Trophoblast cell (in vitro differentiated cells and primary cell): ENCODE measurements around the gene SERINC3.
"Not testable (repeated sequence)": the region's sequence is repeated elsewhere in the genome, so short reads cannot be mapped to it uniquely, and the experiment has no call there.

Source experiments
- DNase-seq, 2 donors: peaks; one replicate each; pipeline ENCODE4 v3.0.0-alpha.2; 2016
- H2AFZ ChIP-seq: 2 replicates; pipeline ENCODE4 v1.6.1; 2013; ENCODE audit warnings: low read length, moderate library complexity, mild to moderate bottlenecking; ENCODE audit not compliant: insufficient read depth, poor library complexity
- H2AK5ac ChIP-seq: 2 replicates; pipeline ENCODE4 v1.6.1; 2013; ENCODE audit warnings: mild to moderate bottlenecking, low read length
- H2BK120ac ChIP-seq: 2 replicates; pipeline ENCODE4 v1.6.1; 2013; ENCODE audit warnings: low read length, mild to moderate bottlenecking, moderate library complexity; ENCODE audit not compliant: insufficient read depth, poor library complexity
- H2BK12ac ChIP-seq: 2 replicates; pipeline ENCODE4 v1.6.1; 2013; ENCODE audit warnings: mild to moderate bottlenecking, low read length, moderate library complexity
- H2BK5ac ChIP-seq: 2 replicates; pipeline ENCODE4 v1.6.1; 2013; ENCODE audit warnings: low read length, low read depth, moderate library complexity, mild to moderate bottlenecking; ENCODE audit not compliant: poor library complexity
- H3K14ac ChIP-seq: 2 replicates; pipeline ENCODE4 v1.6.1; 2013; ENCODE audit warnings: mild to moderate bottlenecking, low read length
- H3K18ac ChIP-seq: 2 replicates; pipeline ENCODE4 v1.6.1; 2013; ENCODE audit warnings: mild to moderate bottlenecking, low read length
- H3K23ac ChIP-seq: 2 replicates; pipeline ENCODE4 v1.6.1; 2013; ENCODE audit warnings: low read length
- H3K27ac ChIP-seq: 2 replicates; pipeline ENCODE4 v1.5.1; 2013; ENCODE audit warnings: low read depth, mild to moderate bottlenecking, inconsistent platforms, low read length, moderate library complexity
- H3K27me3 ChIP-seq: 2 replicates; pipeline ENCODE4 v1.6.1; 2013; ENCODE audit warnings: inconsistent platforms, mild to moderate bottlenecking, low read length, moderate library complexity; ENCODE audit not compliant: insufficient read depth
- H3K36me3 ChIP-seq, 2 experiments: 1 replicate in 1 of 2; 2 replicates in 1 of 2; pipeline ENCODE4 v1.6.1; 2013; ENCODE audit warnings: low read length in 2 of 2, mild to moderate bottlenecking in 2 of 2, moderate library complexity in 1 of 2; ENCODE audit not compliant: insufficient read depth in 2 of 2, control insufficient read depth in 1 of 2
- H3K4ac ChIP-seq: 2 replicates; pipeline ENCODE4 v1.6.1; 2013; ENCODE audit warnings: low read depth, mild to moderate bottlenecking, low read length, moderate library complexity
- H3K4me1 ChIP-seq, 2 experiments: 1 replicate in 1 of 2; 2 replicates in 1 of 2; pipeline ENCODE4 v1.6.1; 2013; ENCODE audit warnings: low read length in 2 of 2, mild to moderate bottlenecking in 2 of 2, moderate library complexity in 1 of 2; ENCODE audit not compliant: insufficient read depth in 2 of 2, control insufficient read depth in 1 of 2
- H3K4me2 ChIP-seq: 2 replicates; pipeline ENCODE4 v1.6.1; 2013; ENCODE audit warnings: inconsistent platforms, mild to moderate bottlenecking, low read length, moderate library complexity
- H3K4me3 ChIP-seq: 2 replicates; pipeline ENCODE4 v1.5.1; 2013; ENCODE audit warnings: mild to moderate bottlenecking, low read depth, low read length, inconsistent platforms
- H3K79me1 ChIP-seq: one replicate; pipeline ENCODE4 v1.6.1; 2013; ENCODE audit warnings: low read length
- H3K79me2 ChIP-seq: 2 replicates; pipeline ENCODE4 v1.6.1; 2013; ENCODE audit warnings: low read length, mild to moderate bottlenecking; ENCODE audit not compliant: control insufficient read depth, insufficient read depth, poor library complexity
- H3K9ac ChIP-seq: 2 replicates; pipeline ENCODE4 v1.6.1; 2013; ENCODE audit warnings: mild to moderate bottlenecking, low read length
- H3K9me3 ChIP-seq: 2 replicates; pipeline ENCODE4 v1.6.1; 2013; ENCODE audit warnings: low read depth, mild to moderate bottlenecking, control low read depth, inconsistent platforms, low read length; ENCODE audit not compliant: insufficient read depth
- H4K12ac ChIP-seq: 2 replicates; pipeline ENCODE4 v1.6.1; 2013; ENCODE audit warnings: low read depth, mild to moderate bottlenecking, low read length, moderate library complexity
- H4K8ac ChIP-seq: 2 replicates; pipeline ENCODE4 v1.6.1; 2013; ENCODE audit warnings: low read depth, mild to moderate bottlenecking, low read length, moderate library complexity
- H4K91ac ChIP-seq: one replicate; pipeline ENCODE4 v1.6.1; 2013; ENCODE audit warnings: low read depth, mild to moderate bottlenecking, low read length, moderate library complexity
- WGBS: extraction: QIAGEN DNeasy Blood & Tissue Kit; methylation state at CpG from one replicate; pipeline ENCODE4 v1.1.7; 2013; ENCODE audit warnings: missing lambda C conversion rate; ENCODE audit not compliant: insufficient read length, insufficient coverage; ENCODE audit errors: extremely low coverage; 5-methylcytosine and 5-hydroxymethylcytosine counted together

SERINC3 gene

GRCh38 chr20:44566018-44566417 is 44.1 kb upstream of the SERINC3 start:
- Histone ChIP-seq H3K27me3 (no peaks in the 10 kb centered on the region), H4K91ac (no peak overlapping the region), H3K4ac (no peak overlapping the region), H2BK120ac (no peak overlapping the region), H3K27ac (no peak overlapping the region), H3K18ac (no peak overlapping the region), H4K8ac (no peak overlapping the region), H3K4me3 (no peak overlapping the region), H3K14ac (no peak overlapping the region), H3K4me2 (no peak overlapping the region), H3K79me2 (no peaks in the 10 kb centered on the region), H3K9ac (no peak overlapping the region), H3K4me1 (peaks cover 3 to 5% of the 10 kb centered on the region in 2 experiments), H2BK5ac (no peak overlapping the region), H2BK12ac (no peak overlapping the region), H3K9me3 (no peaks in the 10 kb centered on the region), H2AFZ (no peak overlapping the region), H2AK5ac (no peak overlapping the region), H4K12ac (no peak overlapping the region), H3K36me3 (no peaks in the 10 kb centered on the region), H3K23ac (no peak overlapping the region), H3K79me1 (peaks cover 2% of the 10 kb centered on the region)
- peak; percentile 96 to 99 for DNase-seq
- WGBS: no CpG with 5 or more reads among the region's 3 CpGs

GRCh38 chr20:44561876-44562275 is 40.0 kb upstream of the SERINC3 start:
- Histone ChIP-seq H3K9ac (no peak overlapping the region), H3K4ac (no peak overlapping the region), H4K12ac (no peak overlapping the region), H3K4me3 (no peak overlapping the region), H3K36me3 (no peaks in the 10 kb centered on the region), H2AK5ac (no peak overlapping the region), H3K79me2 (no peaks in the 10 kb centered on the region), H4K8ac (no peak overlapping the region), H3K18ac (no peak overlapping the region), H3K27ac (no peak overlapping the region), H3K4me1 (no peaks in the 10 kb centered on the region), H2BK120ac (no peak overlapping the region), H3K79me1 (no peaks in the 10 kb centered on the region), H2BK5ac (no peak overlapping the region), H3K4me2 (no peak overlapping the region), H3K27me3 (no peaks in the 10 kb centered on the region), H4K91ac (no peak overlapping the region), H3K23ac (no peak overlapping the region), H2AFZ (no peak overlapping the region), H3K14ac (no peak overlapping the region), H3K9me3 (no peaks in the 10 kb centered on the region), H2BK12ac (no peak overlapping the region)
- DNase-seq: no peak

- not testable (repeated sequence) for H2BK5ac ChIP-seq, H3K4me3 ChIP-seq, DNase-seq, H3K14ac ChIP-seq, H4K8ac ChIP-seq, H4K12ac ChIP-seq, H2BK120ac ChIP-seq, H3K4ac ChIP-seq, H2BK12ac ChIP-seq, H3K79me1 ChIP-seq, H2AK5ac ChIP-seq, H3K27me3 ChIP-seq, H3K27ac ChIP-seq, H3K9ac ChIP-seq, H4K91ac ChIP-seq, H3K18ac ChIP-seq, H3K79me2 ChIP-seq, H2AFZ ChIP-seq, H3K4me1 ChIP-seq, H3K36me3 ChIP-seq, H3K4me2 ChIP-seq, H3K9me3 ChIP-seq, H3K23ac ChIP-seq
- WGBS: no CpG with 5 or more reads among the region's 6 CpGs
These were observed 38.9 kb upstream of the SERINC3 start for GRCh38 chr20:44560818-44561217.

GRCh38 chr20:44560229-44560628 is 38.4 kb upstream of the SERINC3 start:
- Histone ChIP-seq H3K4me3 (no peak overlapping the region), H3K4me1 (no peaks in the 10 kb centered on the region), H3K27me3 (no peaks in the 10 kb centered on the region), H3K18ac (no peak overlapping the region), H2AK5ac (no peak overlapping the region), H2BK5ac (no peak overlapping the region), H3K36me3 (no peaks in the 10 kb centered on the region), H2BK120ac (no peak overlapping the region), H3K27ac (no peak overlapping the region), H3K79me1 (no peaks in the 10 kb centered on the region), H4K12ac (no peak overlapping the region), H3K9ac (no peak overlapping the region), H2AFZ (no peak overlapping the region), H3K23ac (no peak overlapping the region), H4K8ac (no peak overlapping the region), H3K4me2 (no peak overlapping the region), H4K91ac (no peak overlapping the region), H2BK12ac (no peak overlapping the region), H3K4ac (no peak overlapping the region), H3K79me2 (no peaks in the 10 kb centered on the region), H3K14ac (no peak overlapping the region), H3K9me3 (no peaks in the 10 kb centered on the region)
- WGBS: no CpG with 5 or more reads among the region's 2 CpGs
- no peak for DNase-seq

- no peak overlapping the region for H3K27ac ChIP-seq
- DNase-seq: no peak
- H2AFZ ChIP-seq: no peak overlapping the region
- H3K4ac ChIP-seq: no peak overlapping the region
- H3K9me3 ChIP-seq: no peaks in the 10 kb centered on the region
- H3K14ac ChIP-seq: no peak overlapping the region
- no peak overlapping the region for H4K8ac ChIP-seq
- H3K4me3 ChIP-seq: no peak overlapping the region
- H4K91ac ChIP-seq: no peak overlapping the region
- no peaks in the 10 kb centered on the region for H3K79me1 ChIP-seq
- H2BK5ac ChIP-seq: no peak overlapping the region
- no peaks in the 10 kb centered on the region for H3K27me3 ChIP-seq
- H3K4me1 ChIP-seq: peaks cover 2 to 4% of the 10 kb centered on the region in 2 experiments
- no peak overlapping the region for H2BK12ac ChIP-seq
- H3K23ac ChIP-seq: no peak overlapping the region
- no peak overlapping the region for H4K12ac ChIP-seq
- no peaks in the 10 kb centered on the region for H3K36me3 ChIP-seq
- no peak overlapping the region for H2AK5ac ChIP-seq
- no peak overlapping the region for H2BK120ac ChIP-seq
- H3K9ac ChIP-seq: no peak overlapping the region
- H3K4me2 ChIP-seq: no peak overlapping the region
- H3K18ac ChIP-seq: no peak overlapping the region
- H3K79me2 ChIP-seq: no peaks in the 10 kb centered on the region
These were observed 37.4 kb upstream of the SERINC3 start for GRCh38 chr20:44559302-44559701.
